ENCODE data around the gene RNF227. TPM values are rescaled to one million over a fixed set of nuclear protein-coding genes. Genes with fewer than 3 reads are reported as not detected.
"Not testable (repeated sequence)": the region's sequence is repeated elsewhere in the genome, so short reads cannot be mapped to it uniquely, and the experiment has no call there.

RNF227 gene
- total RNA-seq, 1 donor from 2014 or later, result 5.7 TPM

- DNase-seq (ENCODE audit: low spot score), result no peak
- ATAC-seq, result no peak
- intact Hi-C loops (cut with DNase I), result no loop called here
Measured at GRCh38 chr17:7880076-7880868, 35.8 kb downstream of the RNF227 start.

- intact Hi-C loops (cut with DNase I), result no loop called here
- ATAC-seq (no peak), DNase-seq (ENCODE audit: low spot score) (no peak)
Measured at GRCh38 chr17:7878234-7878633, 37.9 kb downstream of the RNF227 start.

- intact Hi-C loops (cut with DNase I), result no loop called here
- ATAC-seq, result no peak
- DNase-seq (ENCODE audit: low spot score), result no peak
Measured at GRCh38 chr17:7875804-7876370, 40.2 kb downstream of the RNF227 start.

- DNase-seq (ENCODE audit: low spot score) (no peak), ATAC-seq (no peak)
- intact Hi-C loops (cut with DNase I), result no loop called here
Measured at GRCh38 chr17:7873051-7873450, 43.0 kb downstream of the RNF227 start.

- no peak for DNase-seq (ENCODE audit: low spot score)
- intact Hi-C loops (cut with DNase I), result loop anchor here (10.0 kb wide), 1 partner anchor 117 kb away; no protein-coding TSS in a partner anchor
- no peak for ATAC-seq
Measured at GRCh38 chr17:7867881-7868329, 48.2 kb downstream of the RNF227 start.

- DNase-seq (ENCODE audit: low spot score) (no peak), ATAC-seq (no peak)
- intact Hi-C loops (cut with DNase I), result loop anchor here (10.0 kb wide), 1 partner anchor 120 kb away; no protein-coding TSS in a partner anchor
Measured at GRCh38 chr17:7864995-7865650, 51.0 kb downstream of the RNF227 start.

- ATAC-seq, result not testable (repeated sequence)
Measured at GRCh38 chr17:7864384-7864783, 51.7 kb downstream of the RNF227 start.

More at GRCh38 chr17:7864384-7864783, 51.7 kb downstream of the RNF227 start:
- intact Hi-C loops (cut with DNase I), result loop anchor here (10.0 kb wide), 1 partner anchor 120 kb away; no protein-coding TSS in a partner anchor
- not testable (repeated sequence) for DNase-seq (ENCODE audit: low spot score)

Other genes starting within 250 kb of the RNF227 start
- gene TP53, start 228.8 kb downstream of the RNF227 start, total RNA-seq, result 41.5 TPM
- 5.7 TPM for gene WRAP53, start 227.8 kb downstream of the RNF227 start, total RNA-seq
- gene EFNB3, start 211.1 kb downstream of the RNF227 start, total RNA-seq, result 0.53 TPM
- 0.31 TPM for gene DNAH2, start 198.5 kb downstream of the RNF227 start, total RNA-seq
- 41.0 TPM for gene KDM6B, start 82.1 kb downstream of the RNF227 start, total RNA-seq
- 18.5 TPM for gene TMEM88, start 61.2 kb downstream of the RNF227 start, total RNA-seq
- 53.5 TPM for gene NAA38, start 58.7 kb downstream of the RNF227 start, total RNA-seq
- gene CYB5D1, start 58.3 kb downstream of the RNF227 start, total RNA-seq, result 13.3 TPM
- 138 TPM for gene CHD3, start 27.5 kb downstream of the RNF227 start, total RNA-seq
- 1.2 TPM for gene KCNAB3, start 13.6 kb upstream of the RNF227 start, total RNA-seq
- 78.3 TPM for gene TRAPPC1, start 15.7 kb upstream of the RNF227 start, total RNA-seq
- 27.8 TPM for gene CNTROB, start 15.9 kb upstream of the RNF227 start, total RNA-seq
- not detected for gene GUCY2D, start 86.3 kb upstream of the RNF227 start, total RNA-seq
- gene ALOX15B, start 122.8 kb upstream of the RNF227 start, total RNA-seq, result not detected
- gene ALOX12B, start 171.4 kb upstream of the RNF227 start, total RNA-seq, result not detected
- not detected for gene ALOXE3, start 202.2 kb upstream of the RNF227 start, total RNA-seq
- gene HES7, start 207.8 kb upstream of the RNF227 start, total RNA-seq, result 1.1 TPM
- gene PER1, start 236.1 kb upstream of the RNF227 start, total RNA-seq, result 182 TPM
- 108 TPM for gene VAMP2, start 246.7 kb upstream of the RNF227 start, total RNA-seq

All from sciatic nerve (tissue), 2 donors.